ENCODE measurements around the gene POLRMT. TPM values are rescaled to one million over a fixed set of nuclear protein-coding genes. Genes with fewer than 3 reads are reported as not detected.

The POLRMT gene
- total RNA-seq, 1 donor from 2014 or later: 36.1 TPM

DNA sequence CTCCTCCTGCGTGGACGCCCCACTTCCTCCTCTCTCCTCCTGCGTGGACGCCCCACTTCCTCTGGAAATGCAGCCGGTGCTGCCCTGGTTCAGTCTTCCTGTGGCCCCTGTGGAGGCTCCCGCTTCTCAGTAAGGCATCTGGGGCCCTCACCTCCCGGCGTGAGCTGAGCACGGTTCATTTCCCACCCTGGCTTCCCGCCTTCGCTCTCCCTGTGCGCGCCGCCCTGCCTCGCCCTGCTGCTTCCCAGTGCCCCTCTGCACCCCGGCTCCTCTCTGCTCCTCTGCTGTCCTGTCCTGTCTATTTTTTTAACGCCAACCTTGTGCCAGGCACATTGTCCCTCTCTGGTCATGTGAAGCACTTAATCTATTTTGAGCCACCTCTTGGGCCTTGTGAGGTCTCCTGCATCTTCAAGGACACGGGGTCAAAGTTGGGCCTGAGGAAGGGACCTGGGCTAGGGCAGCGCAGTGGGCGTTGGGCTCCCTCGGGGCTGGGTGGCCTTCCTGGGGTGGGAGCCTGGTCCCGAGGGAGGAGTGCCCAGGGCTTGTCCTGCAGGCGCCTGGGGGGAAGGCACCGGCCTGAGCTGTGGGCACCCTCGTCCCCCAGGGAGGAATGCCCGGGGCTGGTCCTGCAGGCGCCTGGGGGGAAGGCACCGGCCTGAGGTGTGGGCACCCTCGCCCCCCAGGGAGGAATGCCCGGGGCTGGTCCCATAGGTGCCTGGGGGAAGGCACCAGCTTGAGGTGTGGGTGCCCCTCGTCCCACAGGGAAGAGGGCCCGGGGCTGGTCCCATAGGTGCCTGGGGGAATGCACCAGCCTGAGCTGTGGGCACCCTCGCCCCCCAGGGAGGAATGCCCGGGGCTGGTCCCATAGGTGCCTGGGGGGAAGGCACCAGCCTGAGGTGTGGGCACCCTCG lies 30.7 kb downstream of the POLRMT start:
- DNase-seq (ENCODE audit: low spot score) (no peak), ATAC-seq (no peak)
- intact Hi-C loops (cut with DNase I): no loop called here

DNA sequence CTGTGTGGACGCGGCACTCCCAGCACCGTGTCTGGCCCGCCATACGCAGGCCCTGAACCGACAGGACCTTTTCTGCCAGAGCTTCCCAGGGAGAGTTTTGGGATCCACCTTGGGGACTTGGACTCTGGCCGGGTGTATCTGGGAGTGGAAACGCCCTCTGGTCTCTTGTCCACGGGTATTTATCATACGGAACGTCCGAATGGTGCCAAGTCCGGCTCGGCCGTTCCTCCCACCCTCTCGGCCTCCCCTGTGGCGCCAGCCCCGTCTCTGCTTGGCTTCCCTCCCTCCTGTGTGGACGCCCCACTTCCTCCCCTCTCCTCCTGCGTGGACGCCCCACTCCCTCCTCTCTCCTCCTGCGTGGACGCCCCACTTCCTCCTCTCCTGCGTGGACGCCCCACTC lies 31.5 kb downstream of the POLRMT start:
- ATAC-seq: no peak
- DNase-seq (ENCODE audit: low spot score): no peak
- intact Hi-C loops (cut with DNase I): no loop called here

DNA sequence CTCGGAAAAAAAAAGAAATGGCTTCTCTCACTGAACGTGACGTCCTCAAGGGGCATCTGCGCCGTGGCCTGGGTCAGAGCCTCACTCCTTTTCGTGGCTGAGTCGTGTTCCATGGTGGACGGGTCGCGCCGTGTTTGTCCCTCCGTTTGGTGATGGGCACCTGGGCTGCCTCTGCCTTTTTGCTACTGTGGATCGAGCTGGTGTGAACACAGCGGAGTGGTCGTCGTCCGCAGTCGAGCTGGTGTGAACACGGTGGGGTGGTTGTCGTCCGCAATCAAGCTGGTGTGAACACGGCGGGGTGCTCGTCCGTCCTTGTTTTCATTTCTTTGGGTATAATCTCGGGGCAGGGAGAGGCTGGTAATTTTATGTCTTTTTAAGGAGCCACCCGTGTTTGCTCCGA lies 32.0 kb downstream of the POLRMT start:
- intact Hi-C loops (cut with DNase I): no loop called here
- no peak for DNase-seq (ENCODE audit: low spot score)
- ATAC-seq: no peak

DNA sequence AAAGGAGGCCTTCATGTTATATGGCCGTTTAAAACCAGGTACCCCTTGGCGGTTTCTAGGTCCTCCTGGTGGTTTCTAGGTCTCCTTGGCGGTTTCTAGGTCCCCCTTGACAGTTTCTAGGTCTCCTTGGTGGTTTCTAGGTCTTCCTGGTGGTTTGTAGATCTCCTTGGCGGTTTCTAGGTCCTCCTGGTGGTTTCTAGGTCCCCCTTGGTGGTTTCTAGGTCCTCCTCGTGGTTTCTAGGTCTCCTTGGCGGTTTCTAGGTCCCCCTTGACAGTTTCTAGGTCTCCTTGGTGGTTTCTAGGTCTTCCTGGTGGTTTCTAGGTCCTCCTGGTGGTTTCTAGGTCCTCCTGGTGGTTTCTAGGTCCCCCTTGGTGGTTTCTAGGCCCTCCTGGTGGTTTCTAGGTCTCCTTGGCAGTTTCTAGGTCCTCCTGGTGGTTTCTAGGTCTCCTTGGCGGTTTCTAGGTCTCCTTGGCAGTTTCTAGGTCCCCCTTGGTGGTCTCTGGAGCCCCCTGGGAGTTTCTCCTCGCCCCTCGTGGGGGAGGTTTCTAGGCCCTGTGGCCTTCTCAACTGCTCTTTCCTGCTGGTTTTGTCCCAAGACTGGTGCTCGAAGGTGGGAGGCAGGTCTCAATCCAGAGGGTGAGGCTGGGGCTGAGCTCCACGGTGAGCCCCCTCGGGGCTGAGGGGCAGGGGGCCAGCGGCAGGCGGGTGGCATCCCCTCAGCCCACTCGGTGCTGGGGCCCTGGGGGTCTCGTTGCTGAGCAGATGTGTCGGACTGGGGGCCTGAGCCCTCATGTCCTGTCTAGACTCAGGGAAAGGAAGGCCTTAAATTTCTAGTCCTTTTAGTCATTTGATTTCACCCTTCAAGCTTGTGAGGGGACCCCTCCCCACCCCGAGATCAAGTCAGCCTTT lies 35.7 kb downstream of the POLRMT start:
- ATAC-seq (no peak), DNase-seq (ENCODE audit: low spot score) (no peak)
- intact Hi-C loops (cut with DNase I): no loop called here

DNA sequence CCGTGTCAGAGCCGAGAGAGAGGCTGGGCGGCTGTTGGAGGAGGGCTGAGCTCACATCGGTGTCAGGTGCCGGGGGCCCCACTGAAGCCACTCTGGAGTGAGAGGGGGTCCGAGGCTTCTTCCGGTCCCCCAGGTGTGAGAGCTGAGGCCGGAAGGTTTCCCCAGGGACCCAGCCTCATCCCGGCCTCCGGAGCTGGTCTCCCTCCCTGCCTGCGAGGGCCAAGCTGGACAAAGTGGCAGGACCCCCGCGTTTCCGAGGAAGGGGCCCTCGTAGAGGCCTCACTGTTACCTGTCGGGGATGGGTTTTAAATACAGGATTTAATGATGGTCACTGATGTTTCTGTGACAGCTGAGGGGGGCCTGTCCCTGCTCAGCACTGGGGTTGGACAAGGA lies 37.1 kb downstream of the POLRMT start:
- intact Hi-C loops (cut with DNase I): no loop called here
- DNase-seq (ENCODE audit: low spot score) (no peak), ATAC-seq (no peak)

DNA sequence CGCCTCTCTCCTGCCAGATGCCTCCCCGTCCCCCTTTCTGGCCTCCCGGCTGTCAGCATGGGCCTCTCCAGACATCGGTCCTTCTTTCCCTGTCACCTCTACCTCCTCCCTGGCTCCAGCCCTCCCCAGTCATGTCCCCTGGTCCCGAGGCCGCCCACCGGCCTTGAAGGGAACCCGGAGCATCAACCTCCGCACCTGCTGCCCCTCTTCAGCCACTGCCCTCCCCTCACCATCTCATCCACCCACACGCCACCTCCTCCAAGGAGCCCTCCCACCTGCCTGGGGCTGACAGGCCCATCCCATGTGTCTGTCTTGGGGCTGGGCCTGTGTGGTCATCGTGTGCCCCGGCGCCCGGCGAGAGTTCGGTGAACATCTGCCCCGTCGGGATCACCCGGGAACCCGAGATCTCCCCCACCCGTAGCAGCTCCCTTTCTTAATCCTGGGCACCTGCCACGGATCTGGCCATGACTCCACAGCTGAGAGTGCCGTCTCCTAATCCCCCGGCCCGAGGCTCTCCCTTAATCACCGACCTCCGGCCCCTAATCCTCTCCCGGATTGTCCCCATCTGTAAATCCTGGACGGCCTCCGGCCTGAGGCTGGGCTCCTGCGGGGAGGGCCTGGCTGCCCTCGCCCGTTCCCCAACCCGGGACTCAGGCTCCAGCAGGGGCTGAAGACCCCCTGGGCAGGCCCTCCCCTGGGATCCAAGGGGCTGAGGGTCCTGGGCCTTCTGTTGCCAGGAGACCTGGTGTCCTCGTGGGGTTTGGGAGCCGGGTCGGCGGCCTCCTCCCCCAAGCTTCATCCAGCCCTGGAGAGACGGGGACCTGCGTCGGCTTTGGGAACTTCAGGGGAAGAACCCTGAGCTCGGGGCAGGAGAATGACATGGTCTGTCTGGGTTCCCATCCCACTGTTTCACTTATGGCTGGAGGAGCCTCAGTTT lies 37.7 kb downstream of the POLRMT start:
- ATAC-seq (no peak), DNase-seq (ENCODE audit: low spot score) (no peak)
- intact Hi-C loops (cut with DNase I): no loop called here

DNA sequence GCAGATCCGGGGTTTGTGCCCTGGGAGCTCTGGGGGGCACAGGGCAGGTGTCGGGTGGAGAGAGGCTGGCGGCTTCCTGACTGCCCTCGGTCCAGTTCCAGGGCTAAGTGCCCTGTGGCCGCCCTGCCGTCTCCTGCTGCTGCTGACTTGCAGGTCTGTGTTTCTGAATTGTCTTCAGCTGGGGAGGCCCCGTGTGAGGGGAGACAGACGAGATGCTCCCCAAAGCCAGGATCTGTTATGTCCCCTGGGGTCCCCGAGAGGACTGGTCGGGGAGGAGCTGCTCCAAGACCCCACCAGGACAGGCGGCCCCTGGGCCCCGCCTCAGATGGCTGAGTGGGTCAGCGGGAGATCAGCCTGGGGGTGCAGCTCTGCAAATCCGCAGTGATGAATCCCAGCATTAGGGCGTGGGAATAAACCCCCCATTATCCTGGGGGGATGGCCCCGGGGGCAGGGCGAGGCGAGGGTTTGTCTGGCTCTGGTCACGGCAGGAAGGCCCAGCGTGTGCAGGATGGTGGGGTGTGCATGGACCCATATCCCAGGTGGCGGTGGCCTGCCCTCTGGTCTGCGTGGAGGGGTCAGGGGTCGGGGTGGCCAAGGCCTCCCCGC lies 39.0 kb downstream of the POLRMT start:
- intact Hi-C loops (cut with DNase I): no loop called here
- DNase-seq (ENCODE audit: low spot score): no peak
- no peak for ATAC-seq

DNA sequence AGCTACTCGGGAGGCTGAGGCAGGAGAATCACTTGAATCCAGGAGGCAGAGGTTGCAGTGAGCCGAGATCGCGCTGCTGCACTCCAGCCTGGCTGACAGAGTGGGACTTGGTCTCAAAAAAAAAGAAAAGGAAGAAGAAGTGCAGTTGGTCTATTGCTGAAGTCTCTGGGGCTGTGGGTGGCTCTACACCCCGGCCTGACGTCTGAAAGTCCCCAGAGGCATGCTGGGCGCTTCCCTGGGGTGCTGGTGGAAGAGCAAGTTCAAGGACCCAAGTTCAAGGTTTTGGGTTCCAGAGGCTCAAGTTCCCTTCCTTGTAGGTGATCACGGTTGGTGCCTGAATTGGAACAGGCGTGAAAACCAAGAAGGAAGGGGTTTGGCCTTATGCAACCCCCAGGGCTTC lies 39.8 kb downstream of the POLRMT start:
- intact Hi-C loops (cut with DNase I): no loop called here
- DNase-seq (ENCODE audit: low spot score): no peak
- ATAC-seq: no peak

DNA sequence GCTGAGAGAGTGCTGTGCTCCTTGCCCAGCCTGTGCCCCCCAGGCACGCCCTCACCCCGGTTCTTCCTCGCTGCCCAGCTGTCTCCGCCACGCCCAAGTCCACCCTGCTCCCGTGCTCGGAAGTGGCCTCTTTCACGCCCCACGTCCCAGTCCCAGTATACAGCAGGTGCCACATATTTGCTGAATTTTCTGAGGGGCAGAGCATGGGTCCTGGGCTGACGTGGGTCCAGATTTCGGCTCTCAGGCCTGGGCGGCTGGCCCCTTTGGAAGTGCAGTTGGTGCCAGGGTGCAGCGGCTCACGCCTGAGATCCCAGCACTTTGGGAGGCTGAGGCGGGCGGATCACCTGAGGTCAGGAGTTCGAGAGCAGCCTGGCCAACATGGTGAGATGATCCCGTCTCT lies 40.3 kb downstream of the POLRMT start:
- DNase-seq (ENCODE audit: low spot score) (no peak), ATAC-seq (no peak)
- intact Hi-C loops (cut with DNase I): no loop called here

DNA sequence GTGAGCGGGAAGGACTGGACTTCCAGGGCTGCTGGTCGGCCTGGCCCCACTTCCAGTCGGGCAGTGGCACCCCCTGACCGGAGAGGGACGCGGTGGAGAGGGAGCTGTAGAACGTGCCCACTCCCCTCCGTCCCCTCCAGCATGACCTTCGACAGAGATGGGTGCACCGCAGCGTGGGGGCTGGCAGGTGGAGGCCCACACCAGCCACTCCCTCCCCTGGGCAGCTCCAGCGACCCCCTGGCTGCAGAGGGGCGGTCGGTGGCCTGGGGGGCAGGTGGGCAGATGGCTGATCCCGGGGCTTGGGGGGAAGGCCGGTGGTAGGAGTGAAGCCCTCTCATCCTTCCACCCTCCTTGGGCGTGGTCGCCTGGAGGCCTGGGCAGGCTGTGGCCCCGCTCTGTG lies 41.2 kb downstream of the POLRMT start:
- ATAC-seq (peak; percentile 11), DNase-seq (ENCODE audit: low spot score) (no peak)
- intact Hi-C loops (cut with DNase I): no loop called here

DNA sequence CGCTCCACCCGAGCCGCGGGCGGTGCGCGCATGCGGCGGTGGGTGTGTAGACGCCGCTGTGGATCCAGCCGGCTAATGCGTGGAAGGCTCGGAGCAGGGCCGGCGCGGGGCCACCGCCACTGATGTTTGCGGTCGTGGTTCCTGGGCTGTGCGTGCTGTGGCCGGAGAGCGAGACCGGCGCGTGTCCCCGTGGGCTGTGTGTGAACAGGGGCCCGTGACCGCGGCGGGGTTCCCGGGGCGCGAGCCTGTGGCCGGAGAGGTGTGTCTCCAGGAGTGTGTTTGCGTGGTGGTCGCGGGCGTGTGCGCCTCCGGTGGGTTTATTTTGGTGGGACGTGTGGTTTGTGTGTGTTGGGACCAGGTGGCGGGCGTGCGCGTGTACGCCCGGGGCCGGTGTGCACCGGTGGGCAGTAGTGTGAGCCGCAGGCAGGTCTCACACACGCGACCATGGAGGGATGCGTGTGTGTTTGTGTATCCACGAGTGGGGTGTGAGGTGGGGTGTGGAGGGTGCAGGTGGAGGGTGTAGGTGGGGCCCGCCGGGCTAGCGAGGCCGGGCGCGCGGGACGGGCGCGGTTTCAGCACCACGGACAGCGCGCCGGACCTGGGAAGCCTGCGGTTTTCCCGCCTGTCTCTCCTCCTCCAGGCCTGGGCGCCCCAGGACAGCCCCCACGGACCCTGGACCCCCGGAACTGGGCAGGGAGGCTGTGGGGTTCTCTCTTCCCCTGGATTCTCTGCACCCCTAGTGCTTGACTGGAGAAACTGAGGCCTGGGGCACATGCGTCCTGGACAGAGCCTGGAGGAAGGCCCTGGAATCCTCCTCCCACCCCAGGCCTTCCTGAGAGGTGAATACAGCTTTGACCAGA lies 42.0 kb downstream of the POLRMT start:
- ATAC-seq (peak; percentile 55), DNase-seq (ENCODE audit: low spot score) (no peak)
- intact Hi-C loops (cut with DNase I): no loop called here

DNA sequence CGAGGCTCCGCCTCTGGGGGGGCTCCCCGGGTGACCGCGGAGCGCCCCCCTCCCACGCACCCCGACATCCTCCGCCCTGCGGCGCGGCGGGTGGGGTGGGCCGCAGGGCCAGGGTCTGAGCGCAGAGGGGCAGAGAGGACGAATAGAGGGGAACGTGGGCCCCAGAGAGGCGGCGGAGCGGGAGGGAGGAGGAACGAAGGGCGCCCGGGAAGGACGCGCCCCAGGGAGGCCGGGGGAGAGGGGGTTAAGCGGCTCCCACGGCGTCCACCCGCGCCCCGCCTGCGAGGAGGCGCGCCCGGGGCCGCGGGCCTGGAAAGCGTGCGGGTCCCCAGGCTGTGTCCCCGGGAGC lies 42.6 kb downstream of the POLRMT start:
- ATAC-seq (no peak), DNase-seq (ENCODE audit: low spot score) (no peak)
- intact Hi-C loops (cut with DNase I): no loop called here

DNA sequence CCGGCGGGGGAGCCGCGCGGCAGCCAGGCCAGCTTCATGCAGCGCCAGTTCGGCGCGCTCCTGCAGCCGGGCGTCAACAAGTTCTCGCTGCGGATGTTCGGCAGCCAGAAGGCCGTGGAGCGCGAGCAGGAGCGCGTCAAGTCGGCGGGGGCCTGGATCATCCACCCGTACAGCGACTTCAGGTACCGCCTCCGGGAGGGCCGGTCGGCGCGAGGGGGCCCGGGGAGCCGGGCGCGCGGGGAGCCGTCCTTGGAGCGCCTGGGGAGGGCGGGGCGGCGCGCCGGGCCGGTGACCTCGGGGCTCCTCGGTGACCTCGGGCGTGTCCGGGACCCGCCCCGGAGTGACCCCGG lies 43.0 kb downstream of the POLRMT start:
- intact Hi-C loops (cut with DNase I): no loop called here

DNA sequence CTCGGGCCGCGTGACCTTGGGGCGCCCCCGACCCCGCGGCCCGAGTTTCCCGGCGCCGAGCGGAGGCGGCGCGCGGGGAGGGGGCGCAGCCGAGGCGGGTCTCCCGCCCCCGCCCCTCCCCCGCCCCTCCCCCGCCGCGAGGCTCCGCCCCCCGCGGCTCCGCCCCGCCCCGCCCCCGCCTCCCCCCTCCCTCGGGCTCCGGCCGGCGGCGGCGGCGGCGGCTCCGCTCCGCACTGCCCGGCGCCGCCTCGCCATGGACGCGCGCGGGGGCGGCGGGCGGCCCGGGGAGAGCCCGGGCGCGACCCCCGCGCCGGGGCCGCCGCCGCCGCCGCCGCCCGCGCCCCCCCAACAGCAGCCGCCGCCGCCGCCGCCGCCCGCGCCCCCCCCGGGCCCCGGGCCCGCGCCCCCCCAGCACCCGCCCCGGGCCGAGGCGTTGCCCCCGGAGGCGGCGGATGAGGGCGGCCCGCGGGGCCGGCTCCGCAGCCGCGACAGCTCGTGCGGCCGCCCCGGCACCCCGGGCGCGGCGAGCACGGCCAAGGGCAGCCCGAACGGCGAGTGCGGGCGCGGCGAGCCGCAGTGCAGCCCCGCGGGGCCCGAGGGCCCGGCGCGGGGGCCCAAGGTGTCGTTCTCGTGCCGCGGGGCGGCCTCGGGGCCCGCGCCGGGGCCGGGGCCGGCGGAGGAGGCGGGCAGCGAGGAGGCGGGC lies 43.5 kb downstream of the POLRMT start, which contains the start of gene HCN2:
TSS of gene HCN2 (plus strand) at position 189 of the 703 bp plus-strand sequence. CDS start at position 254, 65 bp downstream.
- DNase-seq (ENCODE audit: low spot score) (no peak), ATAC-seq (no peak)
- intact Hi-C loops (cut with DNase I): no loop called here

More for the DNA sequence above, 43.0 kb downstream of the POLRMT start:
- no peak for DNase-seq (ENCODE audit: low spot score)
- ATAC-seq: no peak

DNA sequence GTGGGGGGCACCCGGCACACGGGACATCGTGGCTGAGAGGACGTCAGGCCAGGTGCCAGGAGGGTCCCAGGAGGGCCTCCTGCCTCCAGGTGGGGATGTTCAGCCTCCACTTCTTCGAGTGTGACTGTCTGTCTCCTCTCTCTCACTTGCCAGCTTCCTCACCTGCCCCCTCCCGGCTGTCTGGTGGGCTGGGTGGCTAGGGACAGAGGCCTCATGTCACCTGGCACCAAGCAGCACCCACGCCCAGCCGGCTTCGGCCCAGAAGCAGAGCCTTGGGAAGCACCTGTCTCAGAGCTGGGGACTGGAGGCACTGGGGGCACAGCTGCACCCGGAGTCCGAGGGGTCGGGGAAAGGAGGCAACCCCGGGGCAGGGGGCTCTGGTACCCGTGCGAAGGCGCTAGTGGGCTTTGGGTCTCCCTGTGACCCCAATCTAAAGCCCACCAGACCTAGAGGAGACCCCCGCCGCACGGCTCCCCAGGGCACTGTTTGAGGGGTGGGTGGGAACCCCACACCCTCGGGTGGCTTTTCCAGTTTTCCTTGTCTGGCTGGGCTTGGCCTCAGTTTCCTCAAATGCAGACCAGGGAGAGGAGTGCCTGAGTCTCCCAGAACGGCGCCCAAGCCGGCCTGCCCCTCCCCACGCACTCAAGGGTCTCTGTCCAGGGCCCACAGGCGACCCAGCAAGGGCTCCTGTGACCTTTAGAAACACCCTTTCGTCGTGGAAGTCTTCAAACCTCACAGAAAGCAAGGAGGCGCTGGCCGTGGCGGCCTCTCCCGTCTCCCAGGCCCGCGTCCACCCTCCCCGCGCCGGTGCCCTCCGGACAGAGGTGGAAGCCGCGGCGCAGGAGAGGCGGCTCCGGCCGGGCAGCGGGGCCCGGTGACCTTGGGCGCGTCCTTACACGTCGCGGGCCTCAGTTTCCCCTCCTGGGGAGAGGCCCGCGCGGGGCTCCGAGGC lies 44.3 kb downstream of the POLRMT start:
- intact Hi-C loops (cut with DNase I): no loop called here
- no peak for ATAC-seq
- DNase-seq (ENCODE audit: low spot score): no peak

DNA sequence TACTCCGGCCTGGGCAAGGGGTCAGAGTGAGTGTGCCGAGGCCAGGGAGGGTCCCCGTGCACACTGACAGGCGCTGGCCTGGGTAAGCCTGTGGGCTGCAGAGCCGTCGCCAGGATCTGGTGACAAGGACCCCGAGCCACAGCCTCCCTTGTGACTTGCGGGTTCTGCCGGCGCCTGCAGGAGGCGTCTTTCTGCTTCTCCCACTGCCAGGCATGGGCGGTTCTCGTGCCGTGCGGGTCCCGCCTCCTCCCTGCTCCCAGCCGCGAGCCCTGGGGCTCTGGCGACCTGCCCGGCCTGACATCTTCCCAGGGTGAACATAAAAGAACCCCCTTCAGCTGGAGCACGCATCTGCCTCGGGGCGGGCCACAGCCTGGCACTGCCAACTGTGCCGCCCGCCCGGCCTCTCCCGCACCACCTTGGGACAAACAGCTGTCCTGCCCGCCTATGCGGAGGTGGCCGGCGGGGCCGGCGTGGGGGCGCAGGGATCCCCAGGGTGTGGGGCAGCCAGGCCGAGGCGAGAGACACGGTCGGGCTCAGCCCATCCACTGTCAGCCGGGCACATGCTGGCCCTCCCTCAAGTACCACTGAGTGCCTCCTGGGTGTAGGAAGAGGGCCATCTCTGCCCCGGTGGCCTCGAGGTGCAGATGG lies 45.1 kb downstream of the POLRMT start:
- ATAC-seq (no peak), DNase-seq (ENCODE audit: low spot score) (peak; percentile 72)
- intact Hi-C loops (cut with DNase I): no loop called here

Measured in sciatic nerve (tissue), 2 donors.